ENCODE data around the gene IRF4.
"Not testable (repeated sequence)": the region's sequence is repeated elsewhere in the genome, so short reads cannot be mapped to it uniquely, and the experiment has no call there.

Gene IRF4

GRCh38 chr6:367298-367794 lies 24.2 kb upstream of the IRF4 start:
- DNase-seq (ENCODE audit: insufficient read length, low spot score) = no peak

DNA sequence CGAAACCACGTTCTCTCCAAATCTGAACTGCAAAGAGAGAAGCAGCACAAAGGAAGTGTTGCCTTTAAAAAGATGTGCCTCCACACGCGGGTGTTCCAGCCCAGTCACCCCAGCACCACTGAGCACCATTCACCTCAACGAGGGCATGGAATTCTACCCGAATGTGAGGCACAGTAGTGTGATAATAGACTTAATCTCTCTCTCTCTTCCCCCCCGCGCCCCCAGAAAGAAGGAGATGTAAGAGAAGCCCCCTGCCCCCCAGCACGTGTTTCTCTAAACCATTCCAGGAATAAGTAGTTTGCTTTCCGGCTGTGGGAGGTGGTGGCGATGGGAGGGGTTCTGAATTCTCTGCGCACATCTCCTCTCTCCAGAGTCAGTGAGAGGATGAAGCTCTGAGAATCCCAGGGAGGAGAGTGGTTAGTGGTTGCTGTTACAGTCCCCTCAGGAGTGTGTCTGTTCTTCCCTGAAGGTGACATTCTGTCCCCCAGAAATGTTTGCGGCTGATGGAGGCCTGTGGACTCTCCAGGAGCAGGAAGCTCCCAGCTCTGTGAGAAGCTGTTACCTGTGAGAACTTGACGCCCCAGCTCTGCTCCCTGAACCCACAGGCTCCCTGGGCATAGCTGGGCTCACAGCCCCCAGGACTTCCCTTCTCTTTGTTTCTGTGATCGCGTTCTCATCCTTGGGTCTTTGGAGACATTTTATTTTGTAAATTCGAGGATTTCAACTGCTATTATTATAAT lies 23.5 kb upstream of the IRF4 start:
- no peak for TF ChIP-seq CTCF (IDR thresholded peaks at IDR 0.05; ENCODE audit: insufficient read depth, missing control alignments)
- FAIRE-seq (no peak), DNase-seq (ENCODE audit: insufficient read length, low spot score) (no peak)

More at GRCh38 chr6:367298-367794, 24.2 kb upstream of the IRF4 start:
- TF ChIP-seq CTCF (IDR thresholded peaks at IDR 0.05; ENCODE audit: insufficient read depth, missing control alignments) = no peak
- FAIRE-seq = no peak

DNA sequence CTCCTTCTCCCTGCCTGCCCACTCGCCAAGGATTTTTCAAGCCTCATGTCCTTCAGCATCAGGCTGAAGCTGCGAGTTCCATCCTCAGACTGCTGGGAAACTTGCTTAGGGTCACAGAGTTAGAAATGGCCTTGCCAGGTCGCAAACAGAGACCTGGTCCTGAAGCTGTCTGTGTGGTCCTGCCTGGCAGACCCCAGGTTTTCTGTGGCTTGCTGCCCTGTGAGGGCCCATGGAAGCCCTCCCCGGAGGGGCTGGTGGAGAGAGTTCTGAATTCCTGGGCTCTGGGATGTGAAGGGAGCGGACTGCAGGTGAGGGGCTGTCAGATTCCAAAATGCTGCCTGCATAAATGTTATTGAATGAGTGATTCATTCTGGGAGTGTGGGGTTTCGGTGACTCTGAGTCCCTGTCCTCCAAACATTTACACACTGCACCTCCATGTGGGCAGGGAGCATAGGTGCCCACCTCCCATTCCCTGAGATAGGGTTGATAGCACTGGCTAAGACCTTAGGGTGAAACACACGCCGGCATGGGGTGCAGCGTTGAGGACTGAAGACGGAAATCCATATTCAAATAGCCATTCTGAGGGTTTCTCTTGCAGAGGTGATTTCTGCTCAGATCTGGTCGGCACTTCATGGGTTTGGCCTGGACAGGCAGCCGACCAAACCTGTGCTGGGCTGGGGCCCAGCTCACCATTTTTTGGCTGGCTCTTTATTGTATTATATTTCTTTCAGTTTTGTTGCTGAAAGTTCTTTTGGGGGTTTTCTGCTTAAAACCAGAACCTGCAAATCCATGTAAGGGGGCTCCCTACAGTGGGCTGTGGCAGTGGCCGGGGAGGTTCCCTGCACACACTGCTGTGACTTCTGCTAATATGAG lies 21.8 kb upstream of the IRF4 start:
- DNase-seq (ENCODE audit: insufficient read length, low spot score) (no peak), FAIRE-seq (no peak)
- no peak for TF ChIP-seq CTCF (IDR thresholded peaks at IDR 0.05; ENCODE audit: insufficient read depth, missing control alignments)

GRCh38 chr6:370555-370954 lies 21.0 kb upstream of the IRF4 start:
- FAIRE-seq (no peak), DNase-seq (ENCODE audit: insufficient read length, low spot score) (no peak)
- TF ChIP-seq CTCF (IDR thresholded peaks at IDR 0.05; ENCODE audit: insufficient read depth, missing control alignments) = no peak

DNA sequence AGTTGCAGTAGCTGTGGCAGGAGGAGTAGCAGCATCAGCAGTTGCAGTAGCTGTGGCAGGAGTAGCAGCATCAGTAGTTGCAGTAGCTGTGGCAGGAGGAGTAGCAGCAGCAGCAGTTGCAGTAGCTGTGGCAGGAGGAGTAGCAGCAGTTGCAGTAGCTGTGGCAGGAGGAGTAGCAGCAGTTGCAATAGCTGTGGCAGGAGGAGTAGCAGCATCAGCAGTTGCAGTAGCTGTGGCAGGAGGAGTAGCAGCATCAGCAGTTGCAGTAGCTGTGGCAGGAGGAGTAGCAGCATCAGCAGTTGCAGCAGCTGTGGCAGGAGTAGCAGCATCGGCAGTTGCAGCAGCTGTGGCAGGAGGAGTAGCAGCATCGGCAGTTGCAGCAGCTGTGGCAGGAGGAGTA lies 19.7 kb upstream of the IRF4 start:
- DNase-seq (ENCODE audit: insufficient read length, low spot score); FAIRE-seq: not testable (repeated sequence)

DNA sequence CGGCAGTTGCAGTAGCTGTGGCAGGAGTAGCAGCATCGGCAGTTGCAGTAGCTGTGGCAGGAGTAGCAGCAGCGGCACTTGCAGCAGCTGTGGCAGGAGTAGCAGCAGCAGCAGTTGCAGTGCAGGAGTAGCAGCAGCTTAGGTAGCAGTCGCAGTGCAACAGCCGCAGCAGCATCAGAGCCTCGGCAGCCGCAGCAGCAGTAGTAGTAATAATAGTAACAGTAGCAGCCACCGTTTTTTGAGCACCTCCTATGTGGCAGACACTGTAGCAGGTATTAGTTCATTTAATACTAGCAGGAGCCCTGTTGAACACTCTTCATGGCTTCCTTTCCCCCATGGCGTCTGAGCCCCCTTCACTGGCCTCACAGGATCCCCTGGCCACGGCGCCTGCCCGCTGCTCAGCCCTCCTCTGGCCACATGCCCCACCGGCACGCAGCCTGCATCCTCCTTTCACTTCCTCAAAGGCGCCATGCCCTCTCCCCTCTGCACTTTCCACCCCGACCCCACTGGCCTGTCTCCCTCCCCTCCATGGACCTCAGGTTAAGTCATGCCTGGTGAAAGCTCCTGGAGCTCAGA lies 19.1 kb upstream of the IRF4 start:
- no peak for TF ChIP-seq CTCF (IDR thresholded peaks at IDR 0.05; ENCODE audit: insufficient read depth, missing control alignments)
- DNase-seq (ENCODE audit: insufficient read length, low spot score) (no peak), FAIRE-seq (no peak)

DNA sequence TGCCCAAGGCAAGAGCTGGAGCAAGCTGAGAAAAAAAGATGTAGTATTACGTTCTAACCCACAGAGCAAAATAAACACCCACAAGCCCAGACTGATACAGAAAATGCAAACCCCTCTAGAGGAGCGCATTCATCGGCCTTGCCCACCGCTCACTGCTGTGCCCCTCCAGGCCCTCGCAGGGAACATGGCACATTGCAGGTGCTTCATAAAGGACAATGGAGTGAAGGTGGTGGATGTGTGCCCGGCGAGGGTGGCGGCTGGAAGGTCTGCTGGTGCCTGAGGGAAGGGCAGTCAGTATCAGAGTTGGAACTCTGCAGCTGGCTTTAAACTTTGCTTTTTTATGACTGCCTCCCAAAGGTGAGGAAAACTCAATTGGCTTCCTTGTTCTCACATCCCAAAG lies 18.5 kb upstream of the IRF4 start:
- FAIRE-seq (no peak), DNase-seq (ENCODE audit: insufficient read length, low spot score) (no peak)
- TF ChIP-seq CTCF (IDR thresholded peaks at IDR 0.05; ENCODE audit: insufficient read depth, missing control alignments) = no peak

Measured in D721Med (cell line).